ENCODE data around the gene OTUD4.

Gene OTUD4

GRCh38 chr4:145103496-145103895 lies 76.9 kb downstream of the OTUD4 start:
- DNase-seq, result no peak

GRCh38 chr4:145102619-145103018 lies 77.8 kb downstream of the OTUD4 start:
- DNase-seq, result no peak

GRCh38 chr4:145101091-145101490 lies 79.3 kb downstream of the OTUD4 start:
- no peak for DNase-seq

GRCh38 chr4:145099653-145100052 lies 80.7 kb downstream of the OTUD4 start:
- DNase-seq, result no peak

GRCh38 chr4:145098675-145099037 lies 81.7 kb downstream of the OTUD4 start:
- DNase-seq, result peak; percentile 59

- peak; percentile 96 for DNase-seq
Observed at GRCh38 chr4:145097821-145098674, 82.3 kb downstream of the OTUD4 start, which contains the start of the genes ABCE1 and ANAPC10. Gene ABCE1 (plus strand): TSS chr4:145098311. CDS start chr4:145104413, 6,102 bp downstream. Gene ANAPC10 (minus strand): TSS chr4:145098196. CDS start chr4:145096099, 2,097 bp downstream.

- DNase-seq, result no peak
Observed at GRCh38 chr4:145097331-145097820, 83.0 kb downstream of the OTUD4 start.

GRCh38 chr4:145093638-145094037 lies 86.8 kb downstream of the OTUD4 start:
- no peak for DNase-seq

GRCh38 chr4:145090380-145090779 lies 90.0 kb downstream of the OTUD4 start:
- DNase-seq, result no peak

- no peak for DNase-seq
Observed at GRCh38 chr4:145083891-145084605, 96.3 kb downstream of the OTUD4 start.

Data from left hindlimb (tissue), 1 donor.